ENCODE data around the gene KCMF1.

KCMF1 gene

DNA sequence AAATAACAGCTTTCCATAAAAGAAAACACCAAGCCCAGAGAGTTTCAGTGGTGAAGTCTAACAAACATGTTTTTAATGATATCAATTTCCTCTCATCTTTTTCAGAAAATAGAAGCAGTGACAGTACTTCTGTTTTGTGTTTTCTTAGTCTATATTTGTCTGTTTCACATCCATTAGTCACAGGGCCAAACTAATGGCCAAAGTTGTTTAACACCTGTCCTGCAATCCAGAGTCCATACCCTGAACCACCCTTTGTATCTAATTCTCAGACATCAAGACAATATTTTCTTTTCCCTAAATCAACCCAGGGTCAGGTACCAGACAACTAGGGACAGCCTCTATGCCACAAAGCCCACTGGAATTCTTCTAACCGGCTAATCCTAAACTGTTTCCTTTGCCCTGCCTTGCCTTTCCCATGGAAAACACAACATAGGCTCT lies 39.6 kb upstream of the KCMF1 start:
- H3K4me3 ChIP-seq (ENCODE audit: low read depth, low read length), result no peak overlapping the region
- TF ChIP-seq, protein P1, sequence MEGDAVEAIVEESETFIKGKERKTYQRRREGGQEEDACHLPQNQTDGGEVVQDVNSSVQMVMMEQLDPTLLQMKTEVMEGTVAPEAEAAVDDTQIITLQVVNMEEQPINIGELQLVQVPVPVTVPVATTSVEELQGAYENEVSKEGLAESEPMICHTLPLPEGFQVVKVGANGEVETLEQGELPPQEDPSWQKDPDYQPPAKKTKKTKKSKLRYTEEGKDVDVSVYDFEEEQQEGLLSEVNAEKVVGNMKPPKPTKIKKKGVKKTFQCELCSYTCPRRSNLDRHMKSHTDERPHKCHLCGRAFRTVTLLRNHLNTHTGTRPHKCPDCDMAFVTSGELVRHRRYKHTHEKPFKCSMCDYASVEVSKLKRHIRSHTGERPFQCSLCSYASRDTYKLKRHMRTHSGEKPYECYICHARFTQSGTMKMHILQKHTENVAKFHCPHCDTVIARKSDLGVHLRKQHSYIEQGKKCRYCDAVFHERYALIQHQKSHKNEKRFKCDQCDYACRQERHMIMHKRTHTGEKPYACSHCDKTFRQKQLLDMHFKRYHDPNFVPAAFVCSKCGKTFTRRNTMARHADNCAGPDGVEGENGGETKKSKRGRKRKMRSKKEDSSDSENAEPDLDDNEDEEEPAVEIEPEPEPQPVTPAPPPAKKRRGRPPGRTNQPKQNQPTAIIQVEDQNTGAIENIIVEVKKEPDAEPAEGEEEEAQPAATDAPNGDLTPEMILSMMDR (IDR thresholded peaks at IDR 0.05; ENCODE audit: borderline replicate concordance, insufficient read depth, low read depth, low read length), result no peak

DNA sequence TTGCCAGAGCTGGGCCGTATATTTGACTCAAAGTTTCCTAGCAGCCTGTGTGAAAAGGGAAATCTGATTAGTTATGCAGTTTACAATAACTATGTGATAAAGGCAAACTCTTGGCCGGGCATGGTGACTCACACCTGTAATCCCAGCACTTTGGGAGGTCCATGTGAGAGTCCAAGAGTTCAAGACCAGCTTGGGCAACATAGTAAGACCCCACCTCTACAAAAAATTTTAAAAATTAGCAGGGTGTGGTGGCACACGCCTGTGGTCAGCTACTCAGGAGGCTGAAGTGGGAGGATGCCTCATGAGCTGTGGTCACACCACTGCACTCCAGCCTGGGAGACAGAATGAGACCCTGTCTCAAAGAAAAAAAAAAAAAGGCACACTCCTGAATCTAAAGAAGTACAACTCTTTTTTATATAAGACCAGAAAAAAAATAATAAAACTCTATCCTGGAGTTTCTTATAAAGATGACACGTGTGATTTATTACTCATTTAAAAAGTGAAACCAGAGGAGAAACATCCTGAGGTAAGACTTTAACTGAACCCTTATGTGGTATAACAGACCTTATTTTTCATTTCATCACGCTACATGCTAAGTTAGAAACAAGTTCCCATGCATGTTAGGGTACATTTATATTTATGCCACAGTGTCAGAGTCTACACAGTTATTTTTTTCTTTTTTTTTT lies 32.6 kb upstream of the KCMF1 start:
- TF ChIP-seq, protein P1 (IDR thresholded peaks at IDR 0.05; ENCODE audit: borderline replicate concordance, insufficient read depth, low read depth, low read length), result no peak
- peak overlapping the region; percentile 38 for H3K4me3 ChIP-seq (ENCODE audit: low read depth, low read length)

DNA sequence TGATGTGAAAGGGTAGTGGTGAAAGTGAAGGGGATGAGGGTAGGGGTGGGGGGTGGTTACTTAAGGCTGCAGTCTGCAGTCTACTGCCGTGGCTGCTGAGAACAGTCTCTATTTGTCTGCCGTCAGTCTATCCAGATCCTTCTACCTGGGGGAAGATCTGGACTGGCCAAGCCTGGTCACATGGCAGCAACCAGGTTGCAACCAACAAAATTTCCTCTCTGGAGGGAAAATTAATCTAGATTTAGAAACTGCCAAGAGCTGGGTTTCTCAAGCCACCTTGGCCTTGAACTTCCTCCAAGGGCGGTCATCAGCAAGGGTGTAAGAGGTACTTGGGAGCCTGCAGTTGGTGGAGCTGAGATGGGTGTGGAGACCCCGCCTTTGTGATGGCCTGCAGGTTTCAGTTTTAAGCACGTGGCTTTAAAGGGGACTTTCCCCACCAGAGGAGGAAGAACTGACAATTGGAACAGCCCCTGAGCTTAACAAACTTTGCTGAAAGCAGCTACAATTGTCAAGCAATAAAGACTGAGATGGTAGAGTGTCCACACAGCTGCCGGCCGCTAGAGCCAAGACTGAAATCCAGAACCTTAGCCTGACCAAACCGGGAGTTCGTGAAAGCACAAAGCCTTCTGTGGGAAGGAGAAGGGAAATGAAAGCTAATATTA lies 31.4 kb upstream of the KCMF1 start:
- TF ChIP-seq, protein P1 (IDR thresholded peaks at IDR 0.05; ENCODE audit: borderline replicate concordance, insufficient read depth, low read depth, low read length), result 0 out of 2 replicates have a peak, but pooled peaks have one; percentile 14
- H3K4me3 ChIP-seq (ENCODE audit: low read depth, low read length), result peak overlapping the region; percentile 38

DNA sequence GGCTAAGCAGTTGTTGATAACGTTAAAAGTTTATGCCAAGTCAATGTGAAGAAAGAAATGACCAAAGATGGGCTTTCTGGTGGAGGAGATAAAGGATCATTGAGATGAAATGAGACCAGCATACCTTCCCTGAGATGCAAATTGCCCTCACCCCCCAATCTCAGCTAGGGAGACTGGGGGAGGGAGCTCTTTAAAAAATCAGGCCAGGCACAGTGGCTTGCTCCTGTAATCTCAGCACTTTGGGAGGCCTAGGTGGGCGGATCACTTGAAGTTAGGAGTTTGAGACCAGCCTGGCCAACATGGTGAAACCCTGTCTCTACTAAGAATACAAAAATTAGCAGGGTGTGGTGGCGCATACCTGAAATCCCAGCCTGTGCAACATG lies 30.9 kb upstream of the KCMF1 start:
- no peak overlapping the region for H3K4me3 ChIP-seq (ENCODE audit: low read depth, low read length)
- TF ChIP-seq, protein P1 (IDR thresholded peaks at IDR 0.05; ENCODE audit: borderline replicate concordance, insufficient read depth, low read depth, low read length), result no peak

DNA sequence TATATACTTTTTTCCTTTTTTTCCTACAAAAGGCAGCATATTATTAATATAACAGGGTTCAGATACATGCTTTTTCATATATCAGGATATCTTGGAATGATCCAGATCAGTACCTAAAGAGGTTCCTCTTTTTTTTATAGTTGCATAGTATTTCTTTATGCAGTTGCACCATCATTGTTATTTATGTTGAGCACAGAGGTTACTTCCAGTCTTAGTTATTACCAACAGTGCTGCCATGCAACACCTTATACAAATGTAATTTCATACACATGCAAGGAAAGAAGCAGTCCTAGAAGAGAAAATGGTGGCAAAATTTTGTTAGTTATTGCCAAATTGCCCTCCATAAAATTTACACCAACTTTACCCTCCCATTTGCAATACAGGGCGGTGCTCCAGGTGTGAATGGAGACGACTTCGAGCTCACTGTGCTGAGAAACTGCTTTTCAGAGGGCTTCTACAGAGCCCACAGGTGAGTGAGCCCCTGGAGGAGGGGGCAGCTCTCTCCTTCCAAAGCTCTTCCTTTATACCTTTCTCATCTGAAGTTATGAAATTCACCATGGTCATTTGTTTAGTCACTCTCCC lies 30.0 kb upstream of the KCMF1 start:
- TF ChIP-seq, protein P1 (IDR thresholded peaks at IDR 0.05; ENCODE audit: borderline replicate concordance, insufficient read depth, low read depth, low read length), result no peak
- no peak overlapping the region for H3K4me3 ChIP-seq (ENCODE audit: low read depth, low read length)

DNA sequence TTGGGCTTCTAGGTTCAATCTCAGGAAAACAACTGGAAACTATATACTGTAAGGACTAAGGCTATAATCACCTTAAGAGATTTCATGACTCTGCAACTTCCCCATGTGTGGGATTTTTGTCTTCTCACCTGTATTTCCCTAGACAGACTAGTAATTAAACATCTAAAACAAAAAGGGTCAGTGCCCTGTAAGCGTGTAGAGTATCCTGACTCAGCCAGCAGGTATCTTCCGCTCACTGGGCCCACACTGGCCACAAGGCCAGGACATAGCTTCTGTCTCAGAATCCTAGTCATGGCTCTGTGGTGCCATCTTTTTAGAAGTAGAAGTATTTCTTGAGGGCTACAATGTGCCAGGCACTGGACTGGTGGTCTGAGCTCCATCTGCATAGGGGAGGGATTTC lies 28.8 kb upstream of the KCMF1 start:
- H3K4me3 ChIP-seq (ENCODE audit: low read depth, low read length), result no peak overlapping the region
- TF ChIP-seq, protein P1 (IDR thresholded peaks at IDR 0.05; ENCODE audit: borderline replicate concordance, insufficient read depth, low read depth, low read length), result no peak
